GM12801 (cell line): Measurements from ENCODE around the gene PNLIPRP1.

Experiments used
- CTCF ChIP-seq: IDR thresholded peaks from one replicate; pipeline ENCODE4 v1.5.1; 2011; ENCODE audit warnings: control low read depth; ENCODE audit not compliant: insufficient read length; ENCODE audit errors: extremely low read depth

PNLIPRP1 gene

GRCh38 chr10:116590590-116591444 lies at the start of gene PNLIPRP1:
PNLIPRP1 (plus strand) TSS chr10:116590959; CDS start chr10:116591130, 171 bp downstream.
- no peak for TF ChIP-seq CTCF

- TF ChIP-seq CTCF, result no peak
Observed at GRCh38 chr10:116542007-116542677, 48.6 kb upstream of the PNLIPRP1 start.

- TF ChIP-seq CTCF, result no peak
Observed at GRCh38 chr10:116545122-116545521, 45.6 kb upstream of the PNLIPRP1 start.

GRCh38 chr10:116545756-116546155 lies 45.0 kb upstream of the PNLIPRP1 start, which contains the start of gene PNLIP:
PNLIP (plus strand) TSS chr10:116545931; CDS start chr10:116546093, 162 bp downstream.
- no peak for TF ChIP-seq CTCF

GRCh38 chr10:116548301-116548700 lies 42.5 kb upstream of the PNLIPRP1 start:
- TF ChIP-seq CTCF, result no peak

GRCh38 chr10:116553378-116553980 lies 37.3 kb upstream of the PNLIPRP1 start:
- TF ChIP-seq CTCF, result no peak

- TF ChIP-seq CTCF, result no peak
Observed at GRCh38 chr10:116554628-116555027, 36.1 kb upstream of the PNLIPRP1 start.
